ENCODE results near the gene BCAS1. TPM values are rescaled to one million over a fixed set of nuclear protein-coding genes. Genes with fewer than 3 reads are reported as not detected.

The BCAS1 gene
- total and polyA plus RNA-seq, 2 donors (not counting 3 experiments of a cell fraction or from before 2014, with no cell fraction given): not detected

- no peak overlapping the region for H3K9ac ChIP-seq (replicated peaks; ENCODE audit: extremely low read depth, insufficient read depth, low read length)
- DNase-seq (ENCODE audit: low read depth, low spot score): no peak
- H3K9me3 ChIP-seq (replicated peaks; ENCODE audit: control insufficient read depth, insufficient read depth, low read length): no peaks in the 10 kb centered on the region
- H3K79me2 ChIP-seq (ENCODE audit: control insufficient read depth, insufficient read depth, low read length): no peaks in the 10 kb centered on the region
- H3K9me1 ChIP-seq (replicated peaks; ENCODE audit: control insufficient read depth, extremely low read depth, insufficient read depth, low read length): no peaks in the 10 kb centered on the region
- no peak for FAIRE-seq
- BruUV-seq (replicated peaks): no TSS peak
- H2AFZ ChIP-seq (ENCODE audit: low read depth, low read length): no peak overlapping the region
- ChIA-PET POLR2A (no interaction called here), CTCF (interaction anchor here (0.5 to 1.5 kb wide), 4 partner anchors 14 to 1744 kb away, joined by 3 to 4 read pairs (median 3); no protein-coding TSS in a partner anchor)
- H4K20me1 ChIP-seq (replicated peaks; ENCODE audit: control insufficient read depth, extremely low read depth, insufficient read depth, low read length): no peaks in the 10 kb centered on the region
- no peaks in the 10 kb centered on the region for H3K36me3 ChIP-seq (ENCODE audit: control insufficient read depth in 2 of 2, extremely low read depth in 1 of 2, insufficient read depth in 2 of 2, low read length in 2 of 2)
- no peak overlapping the region for H3K4me2 ChIP-seq (ENCODE audit: insufficient read depth, low read length)
- TF ChIP-seq GATA2 (IDR thresholded peaks at IDR 0.05; ENCODE audit: insufficient read depth, insufficient read length, low read depth, low read length) (no peak), CTCF (IDR thresholded peaks at IDR 0.05; ENCODE audit: extremely low read depth in 1 of 2, insufficient read depth in 1 of 2, low read depth in 1 of 2, low read length in 2 of 2) (no peak), MYC (IDR thresholded peaks at IDR 0.05; ENCODE audit: low read depth, low read length) (no peak), EZH2 (IDR thresholded peaks at IDR 0.05; ENCODE audit: borderline replicate concordance, low read depth, low read length, severe bottlenecking) (no peak), MAX (IDR thresholded peaks at IDR 0.05; ENCODE audit: insufficient read depth, insufficient read length) (no peak), POLR2A (IDR thresholded peaks at IDR 0.05; ENCODE audit: low read depth, low read length) (no peak), JUN (IDR thresholded peaks at IDR 0.05; ENCODE audit: borderline replicate concordance, insufficient read depth, insufficient read length, low read depth) (no peak), FOS (IDR thresholded peaks at IDR 0.05; ENCODE audit: borderline replicate concordance, insufficient read depth, low read length) (no peak), POLR2AphosphoS5 (IDR thresholded peaks at IDR 0.05; ENCODE audit: insufficient read depth, low read depth, low read length) (no peak)
- no peak overlapping the region for H3K27ac ChIP-seq (ENCODE audit: insufficient read depth, low read depth, low read length)
- dilution Hi-C loops (cut with MboI; ENCODE audit: extremely low pct_ligation_motif_present, low sequenced_read_pairs): no loop called here
- intact Hi-C loops (cut with micrococcal nuclease): no loop called here
- H3K4me3 ChIP-seq (replicated peaks in 1 of 3; ENCODE audit: insufficient read depth in 1 of 3, low read depth in 1 of 3, low read length in 3 of 3): no peak overlapping the region
- no peaks in the 10 kb centered on the region for H3K4me1 ChIP-seq (ENCODE audit: control insufficient read depth, extremely low read depth, insufficient read depth, low read length)
- no peaks in the 10 kb centered on the region for H3K27me3 ChIP-seq (ENCODE audit: control insufficient read depth in 2 of 2, insufficient read depth in 2 of 2, low read length in 2 of 2)
Measured at GRCh38 chr20:54056762-54057639, 13.4 kb downstream of the BCAS1 start.
